NB4 (cell line): ENCODE measurements around the gene PIK3R1.

Experiments used
- CTCF ChIP-seq: IDR thresholded peaks from one replicate; pipeline ENCODE4 v1.5.1; 2012; ENCODE audit warnings: low read depth, low read length
- POLR2A ChIP-seq: IDR thresholded peaks from 2 replicates; pipeline ENCODE4 v1.6.1; 2011; ENCODE audit warnings: mild to moderate bottlenecking; ENCODE audit not compliant: insufficient read length; ENCODE audit errors: extremely low read depth

GRCh38 chr5:68221488-68221887 lies 5.9 kb downstream of the PIK3R1 start:
- no peak for TF ChIP-seq CTCF
- TF ChIP-seq POLR2A, result no peak
